IMR-90 (cell line): ENCODE measurements around the gene OTUD6A. TPM values are rescaled to one million over a fixed set of nuclear protein-coding genes. Genes with fewer than 3 reads are reported as not detected.

Source experiments
- ATAC-seq: fragments of 200-7000 bp; cut with Tn5 transposase; 2 replicates; pipeline ENCODE4 v1.9.1; 2020; ENCODE audit warnings: low read depth, mild to moderate bottlenecking, moderate library complexity
- BruUV-seq: library from RNA; stranded (reverse); fragments of 400-500 nt; replicated peaks from 2 replicates; lab custom pipeline; 2021; lab: Mats Ljungman, UMichigan
- CTCF ChIA-PET: fragments of 300-600 bp; formaldehyde crosslinking; extraction: SDS; loops from one replicate; lab custom pipeline; 2021; ENCODE audit warnings: antibody characterized with exemption; lab: Yijun Ruan, JAX
- POLR2A ChIA-PET: fragments of 300-600 bp; sonication (Branson Sonifier 250); formaldehyde crosslinking; loops from one replicate; lab custom pipeline; 2022; ENCODE audit warnings: antibody characterized with exemption; ENCODE audit not compliant: unreplicated experiment; lab: Charles Lee
- DNase-seq: peaks from one replicate; pipeline ENCODE4 v3.0.0; 2013
- H2AFZ ChIP-seq: replicated peaks from 2 replicates; pipeline ENCODE3; 2013; ENCODE audit warnings: low read length, mild to moderate bottlenecking; ENCODE audit not compliant: poor library complexity
- H2AK5ac ChIP-seq: 2 replicates; pipeline ENCODE4 v1.6.1; 2013; ENCODE audit warnings: low read depth, low read length, inconsistent platforms
- H2AK9ac ChIP-seq: replicated peaks from 2 replicates; pipeline ENCODE3; 2013; ENCODE audit warnings: mild to moderate bottlenecking, low read depth, low read length, moderate library complexity; ENCODE audit not compliant: poor library complexity
- H2BK120ac ChIP-seq: 2 replicates; pipeline ENCODE4 v1.6.1; 2013; ENCODE audit warnings: low read depth, low read length, inconsistent platforms
- H2BK15ac ChIP-seq: 3 replicates; pipeline ENCODE4 v1.6.1; 2013; ENCODE audit warnings: low read depth, low read length, inconsistent platforms
- H2BK20ac ChIP-seq: 2 replicates; pipeline ENCODE4 v1.6.1; 2013; ENCODE audit warnings: low read depth, mild to moderate bottlenecking, inconsistent platforms, low read length, moderate library complexity
- H2BK5ac ChIP-seq: 2 replicates; pipeline ENCODE4 v1.6.1; 2013; ENCODE audit warnings: mild to moderate bottlenecking, low read depth, low read length, inconsistent platforms; ENCODE audit not compliant: poor library complexity, severe bottlenecking
- H3K14ac ChIP-seq: replicated peaks from 2 replicates; pipeline ENCODE4 v1.6.1; 2013; ENCODE audit warnings: low read depth, low read length, inconsistent platforms
- H3K18ac ChIP-seq: 2 replicates; pipeline ENCODE4 v1.6.1; 2013; ENCODE audit warnings: low read depth, low read length, control low read depth
- H3K23ac ChIP-seq: 2 replicates; pipeline ENCODE4 v1.6.1; 2013; ENCODE audit warnings: low read depth, low read length, inconsistent platforms
- H3K27ac ChIP-seq: 2 replicates; pipeline ENCODE4 v1.5.1; 2013; ENCODE audit warnings: mild to moderate bottlenecking, control low read depth, low read length; ENCODE audit not compliant: insufficient read depth
- H3K27me3 ChIP-seq: 2 replicates; pipeline ENCODE4 v1.6.1; 2013; ENCODE audit warnings: low read length; ENCODE audit not compliant: control insufficient read depth, insufficient read depth
- H3K36me3 ChIP-seq: 2 replicates; pipeline ENCODE4 v1.6.1; 2013; ENCODE audit warnings: low read length, mixed read lengths; ENCODE audit not compliant: control insufficient read depth, insufficient read depth
- H3K4ac ChIP-seq: 2 replicates; pipeline ENCODE4 v1.6.1; 2013; ENCODE audit warnings: low read depth, low read length, inconsistent platforms
- H3K4me1 ChIP-seq: 2 replicates; pipeline ENCODE4 v1.6.1; 2013; ENCODE audit warnings: low read length, mixed read lengths; ENCODE audit not compliant: control insufficient read depth, insufficient read depth
- H3K4me2 ChIP-seq: 2 replicates; pipeline ENCODE4 v1.6.1; 2013; ENCODE audit warnings: low read depth, mild to moderate bottlenecking, control low read depth, low read length, moderate library complexity
- H3K4me3 ChIP-seq: 2 replicates; pipeline ENCODE4 v1.5.1; 2013; ENCODE audit warnings: low read depth, mild to moderate bottlenecking, control low read depth, low read length, moderate library complexity; ENCODE audit not compliant: insufficient read depth
- H3K56ac ChIP-seq: 2 replicates; pipeline ENCODE4 v1.6.1; 2013; ENCODE audit warnings: low read length, inconsistent platforms; ENCODE audit not compliant: insufficient read depth; ENCODE audit errors: extremely low read depth
- H3K79me1 ChIP-seq, 2 experiments: 2 replicates each; pipeline ENCODE4 v1.6.1; 2013; ENCODE audit warnings: low read length in 2 of 2, inconsistent platforms in 1 of 2, low read depth in 1 of 2
- H3K9ac ChIP-seq: 2 replicates; pipeline ENCODE4 v1.6.1; 2013; ENCODE audit warnings: low read depth, low read length, control low read depth
- H3K9me1 ChIP-seq: 2 replicates; pipeline ENCODE4 v1.6.1; 2013; ENCODE audit warnings: low read length, inconsistent platforms; ENCODE audit not compliant: insufficient read depth
- H3K9me3 ChIP-seq: 2 replicates; pipeline ENCODE4 v1.6.1; 2013; ENCODE audit warnings: low read length; ENCODE audit not compliant: control insufficient read depth, insufficient read depth
- H4K20me1 ChIP-seq: 2 replicates; pipeline ENCODE4 v1.6.1; 2013; ENCODE audit warnings: low read length, inconsistent platforms; ENCODE audit not compliant: insufficient read depth
- H4K5ac ChIP-seq: 2 replicates; pipeline ENCODE4 v1.6.1; 2013; ENCODE audit warnings: mild to moderate bottlenecking, low read depth, low read length, control low read depth
- H4K8ac ChIP-seq, 2 experiments: 2 replicates each; pipeline ENCODE4 v1.6.1; 2013; ENCODE audit warnings: low read depth in 2 of 2, low read length in 2 of 2, control low read depth in 1 of 2, inconsistent platforms in 1 of 2
- H4K91ac ChIP-seq: 2 replicates; pipeline ENCODE4 v1.6.1; 2013; ENCODE audit warnings: low read depth, low read length, inconsistent platforms; ENCODE audit not compliant: insufficient read depth
- FOS ChIP-seq: fragments of 150-350 bp; IDR thresholded peaks from 2 replicates; pipeline ENCODE4 v1.6.1; 2016; ENCODE audit warnings: low read depth, low read length
- MXI1 ChIP-seq: IDR thresholded peaks from 2 replicates; pipeline ENCODE4 v1.6.1; 2012; ENCODE audit warnings: low read depth, mild to moderate bottlenecking, low read length, moderate library complexity, borderline replicate concordance
- RAD21 ChIP-seq: IDR thresholded peaks from 2 replicates; pipeline ENCODE4 v1.6.1; 2012; ENCODE audit warnings: low read length, improper control_type of control experiment
- RFX5 ChIP-seq: IDR thresholded peaks from 2 replicates; pipeline ENCODE4 v1.8.0; 2012; ENCODE audit warnings: low read depth, mild to moderate bottlenecking, low read length, moderate library complexity
- SMC3 ChIP-seq: fragments of 150-350 bp; IDR thresholded peaks from 2 replicates; pipeline ENCODE4 v1.6.1; 2016; ENCODE audit warnings: low read depth, mild to moderate bottlenecking, antibody characterized with exemption, low read length, moderate library complexity
- WGBS, 2 experiments: methylation state at CpG; one replicate each; pipeline versions ENCODE4 v1.1.5 to v1.1.7; 2013; ENCODE audit warnings: missing lambda C conversion rate in 2 of 2; ENCODE audit not compliant: insufficient read length in 1 of 2; ENCODE audit errors: extremely low coverage in 2 of 2; 5-methylcytosine and 5-hydroxymethylcytosine counted together
- dilution Hi-C: fragments of 300-500 bp; cut with HindIII; formaldehyde crosslinking; loops from one replicate; pipeline ENCODE4 v1.14.3; 2018; ENCODE audit warnings: low sequenced_read_pairs; ENCODE audit not compliant: unreplicated experiment
- in situ Hi-C: fragments of 300-500 bp; cut with MboI; formaldehyde crosslinking; loops from 3 replicates; pipeline ENCODE4 v1.14.3; 2019; ENCODE audit warnings: low sequenced_read_pairs, inconsistent platforms, mixed read lengths
- intact Hi-C: fragments of 100-400 bp; cut with micrococcal nuclease; formaldehyde crosslinking; loops from 2 replicates; pipeline ENCODE4 v1.10.0; 2022
- polyA plus RNA-seq, 3 experiments: library from polyadenylated mRNA; depleted of rRNA; stranded (reverse); fragments of >200 nt; gene quantifications; 2 replicates each; pipeline ENCODE4 v1.2.3, GENCODE V29; 2012; ENCODE audit warnings: low replicate concordance in 1 of 3
- total RNA-seq: library from RNA; depleted of rRNA; stranded (reverse); fragments of >200 nt; gene quantifications from 2 replicates; pipeline ENCODE4 v1.2.3, GENCODE V29; 2012
- TF ChIP-seq, protein P1 (sequence below): conservative IDR thresholded peaks from 2 replicates; pipeline ENCODE4 v1.5.1; 2012; ENCODE audit warnings: mild to moderate bottlenecking, low read depth, low read length, improper control_type of control experiment

OTUD6A gene
- total and polyA plus RNA-seq, 2 of the 4 experiments (the other 2 are of a cell fraction): not detected

DNA sequence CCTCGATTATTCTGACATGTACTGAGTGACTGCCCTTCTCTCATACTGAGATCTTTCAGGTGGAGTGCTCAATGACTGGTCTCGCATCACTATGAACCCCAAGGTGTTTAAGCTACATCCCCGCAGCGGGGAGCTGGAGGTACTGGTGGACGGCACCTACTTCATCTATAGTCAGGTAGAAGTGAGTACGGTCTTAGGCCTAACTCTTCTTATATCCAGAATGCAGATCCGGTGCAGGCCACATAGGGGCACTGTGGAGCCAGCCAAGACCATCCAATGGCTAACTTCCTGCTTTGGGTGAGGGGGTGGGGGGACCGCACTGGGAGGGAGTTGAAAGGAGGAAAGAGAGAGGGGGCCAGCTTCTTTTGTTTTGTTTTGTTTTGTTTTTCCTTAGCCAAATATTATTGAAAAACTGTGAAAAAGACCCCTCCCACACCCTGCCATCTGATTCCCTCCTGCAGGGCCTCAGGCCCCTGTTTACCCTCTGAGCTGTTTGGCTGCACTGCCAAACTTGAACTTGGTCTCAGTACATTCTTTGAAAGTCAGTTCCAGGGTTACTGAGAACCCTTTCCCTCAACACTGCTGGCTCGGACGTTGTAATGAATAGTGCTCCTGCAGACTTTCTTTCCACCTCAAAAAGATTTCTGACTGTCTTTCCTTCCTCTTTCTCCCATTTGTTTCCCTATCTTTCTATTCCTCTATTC, 28.8 kb upstream of the OTUD6A start:
- Histone ChIP-seq H2BK120ac (no peak overlapping the region), H3K4me2 (no peak overlapping the region), H2BK20ac (no peak overlapping the region), H3K9me3 (no peaks in the 10 kb centered on the region), H3K27me3 (peaks cover 9% of the 10 kb centered on the region), H3K4ac (no peak overlapping the region), H4K91ac (no peak overlapping the region), H2AFZ (peak overlapping the region; percentile 70), H3K14ac (no peak overlapping the region), H4K5ac (no peak overlapping the region), H3K79me1 (no peaks in the 10 kb centered on the region), H3K23ac (no peak overlapping the region), H3K4me3 (no peak overlapping the region), H4K8ac (no peak overlapping the region), H3K9me1 (no peaks in the 10 kb centered on the region), H2AK9ac (no peak overlapping the region), H2BK15ac (no peak overlapping the region), H3K36me3 (no peaks in the 10 kb centered on the region), H3K56ac (no peak overlapping the region), H3K27ac (no peak overlapping the region), H3K9ac (no peak overlapping the region), H2AK5ac (no peak overlapping the region), H4K20me1 (no peaks in the 10 kb centered on the region; the same call in 1 of the 2 replicates), H3K4me1 (no peaks in the 10 kb centered on the region), H3K18ac (no peak overlapping the region), H2BK5ac (no peak overlapping the region)
- TF ChIP-seq MXI1: no peak
- no peak for TF ChIP-seq RFX5
- TF ChIP-seq FOS: no peak
- TF ChIP-seq RAD21: peak; percentile 61
- peak; percentile 53 for TF ChIP-seq SMC3
- TF ChIP-seq, protein P1, sequence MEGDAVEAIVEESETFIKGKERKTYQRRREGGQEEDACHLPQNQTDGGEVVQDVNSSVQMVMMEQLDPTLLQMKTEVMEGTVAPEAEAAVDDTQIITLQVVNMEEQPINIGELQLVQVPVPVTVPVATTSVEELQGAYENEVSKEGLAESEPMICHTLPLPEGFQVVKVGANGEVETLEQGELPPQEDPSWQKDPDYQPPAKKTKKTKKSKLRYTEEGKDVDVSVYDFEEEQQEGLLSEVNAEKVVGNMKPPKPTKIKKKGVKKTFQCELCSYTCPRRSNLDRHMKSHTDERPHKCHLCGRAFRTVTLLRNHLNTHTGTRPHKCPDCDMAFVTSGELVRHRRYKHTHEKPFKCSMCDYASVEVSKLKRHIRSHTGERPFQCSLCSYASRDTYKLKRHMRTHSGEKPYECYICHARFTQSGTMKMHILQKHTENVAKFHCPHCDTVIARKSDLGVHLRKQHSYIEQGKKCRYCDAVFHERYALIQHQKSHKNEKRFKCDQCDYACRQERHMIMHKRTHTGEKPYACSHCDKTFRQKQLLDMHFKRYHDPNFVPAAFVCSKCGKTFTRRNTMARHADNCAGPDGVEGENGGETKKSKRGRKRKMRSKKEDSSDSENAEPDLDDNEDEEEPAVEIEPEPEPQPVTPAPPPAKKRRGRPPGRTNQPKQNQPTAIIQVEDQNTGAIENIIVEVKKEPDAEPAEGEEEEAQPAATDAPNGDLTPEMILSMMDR: peak; percentile 58
- peak; percentile 21 for DNase-seq
- intact Hi-C loops: loop anchor here (2.0 to 5.0 kb wide), 2 partner anchors 63 to 1211 kb away; no protein-coding TSS in a partner anchor
- dilution Hi-C loops: no loop called here
- ChIA-PET CTCF (interaction anchor here (1.7 kb wide), 1 partner anchor 64 kb away, joined by 6 read pairs; no protein-coding TSS in a partner anchor), POLR2A (no interaction called here)
- in situ Hi-C loops: no loop called here
- ATAC-seq: peak; percentile 84
- WGBS, 2 experiments: 64% methylated on average over 2 of the region's 10 CpGs; no CpG with 5 or more reads in 1 of the 2 experiments
- BruUV-seq: no TSS peak
